BLaER1 treated with 17β-estradiol and CSF1 and Interleukin-3, amounts not matched to agents 10 nM and 100 nM (cell line): ENCODE data around the gene NTHL1.

ENCODE experiments used
- H3K27ac ChIP-seq, 11 experiments: shearing (Covaris generic); formaldehyde crosslinking; 2 replicates each; pipeline ENCODE4 v1.8.1; 2022
- H3K27me3 ChIP-seq, 11 experiments: shearing (Covaris generic); formaldehyde crosslinking; 2 replicates each; pipeline ENCODE4 v1.8.1; 2022
- H3K36me3 ChIP-seq, 11 experiments: shearing (Covaris generic); formaldehyde crosslinking; 2 replicates each; pipeline ENCODE4 v1.8.1; 2022
- H3K4me1 ChIP-seq, 10 experiments: shearing (Covaris generic); formaldehyde crosslinking; 2 replicates each; pipeline ENCODE4 v1.8.1; 2022
- H3K4me2 ChIP-seq, 11 experiments: shearing (Covaris generic); formaldehyde crosslinking; 2 replicates each; pipeline ENCODE4 v1.8.1; 2022
- H3K4me3 ChIP-seq, 10 experiments: shearing (Covaris generic); formaldehyde crosslinking; 2 replicates each; pipeline ENCODE4 v1.8.1; 2022
- H3K9ac ChIP-seq, 11 experiments: shearing (Covaris generic); formaldehyde crosslinking; 2 replicates each; pipeline ENCODE4 v1.8.1; 2022
- H3K9me3 ChIP-seq, 11 experiments: shearing (Covaris generic); formaldehyde crosslinking; replicated peaks in 1 of 11; 2 replicates each; pipeline ENCODE4 v1.8.1; 2022
- H4K20me1 ChIP-seq, 11 experiments: shearing (Covaris generic); formaldehyde crosslinking; 2 replicates each; pipeline ENCODE4 v1.8.1; 2022
- Cebpa-rat ChIP-seq, 11 experiments: shearing (Covaris generic); IDR thresholded peaks; 2 replicates each; pipeline ENCODE4 v1.8.1; 2022

NTHL1 gene

GRCh38 chr16:2090777-2091546 is 43.3 kb upstream of the NTHL1 start:
- H3K27me3 ChIP-seq, result no peaks in the 10 kb centered on the region; a peak in 1 of 22 replicates

DNA sequence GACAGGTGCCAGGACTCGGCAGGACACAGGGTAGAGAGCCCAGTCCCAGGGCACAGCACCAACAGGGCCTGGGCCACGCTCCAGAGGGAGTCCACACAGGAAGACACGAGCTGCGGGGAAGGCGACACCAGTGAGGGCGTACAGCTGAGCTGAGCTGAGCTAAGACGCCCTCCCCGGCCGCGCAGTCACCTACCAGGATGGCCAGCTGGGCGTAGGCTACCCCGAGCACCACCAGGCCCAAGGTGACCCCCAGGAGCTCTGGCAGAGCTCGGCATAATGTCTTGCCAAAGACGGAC is 42.8 kb upstream of the NTHL1 start:
- H3K9ac ChIP-seq, result no peak overlapping the region
- H3K4me2 ChIP-seq, result no peak overlapping the region
- peaks cover 77 to 97% (median 93%) of the 10 kb centered on the region in 11 experiments for H3K36me3 ChIP-seq
- no peak overlapping the region for H3K4me3 ChIP-seq
- peaks cover 15 to 94% (median 58%) of the 10 kb centered on the region in 11 experiments; a peak in 21 of 22 replicates for H4K20me1 ChIP-seq
- TF ChIP-seq Cebpa-rat (IDR thresholded peaks at IDR 0.05), result no peak
- H3K27me3 ChIP-seq, result no peaks in the 10 kb centered on the region; a peak in 1 of 22 replicates
- no peaks in the 10 kb centered on the region for H3K9me3 ChIP-seq
- peaks cover 12 to 35% (median 28%) of the 10 kb centered on the region in 10 experiments for H3K4me1 ChIP-seq
- no peak overlapping the region for H3K27ac ChIP-seq

More at GRCh38 chr16:2090777-2091546, 43.3 kb upstream of the NTHL1 start:
- Histone ChIP-seq H3K9ac (no peak overlapping the region), H3K9me3 (no peaks in the 10 kb centered on the region), H4K20me1 (peaks cover 11 to 94% (median 58%) of the 10 kb centered on the region in 11 experiments; a peak in 21 of 22 replicates), H3K36me3 (peaks cover 80 to 97% (median 93%) of the 10 kb centered on the region in 11 experiments), H3K27ac (no peak overlapping the region), H3K4me2 (no peak overlapping the region), H3K4me1 (peaks cover 12 to 30% (median 23%) of the 10 kb centered on the region in 10 experiments), H3K4me3 (no peak overlapping the region)
- TF ChIP-seq Cebpa-rat (IDR thresholded peaks at IDR 0.05), result no peak

DNA sequence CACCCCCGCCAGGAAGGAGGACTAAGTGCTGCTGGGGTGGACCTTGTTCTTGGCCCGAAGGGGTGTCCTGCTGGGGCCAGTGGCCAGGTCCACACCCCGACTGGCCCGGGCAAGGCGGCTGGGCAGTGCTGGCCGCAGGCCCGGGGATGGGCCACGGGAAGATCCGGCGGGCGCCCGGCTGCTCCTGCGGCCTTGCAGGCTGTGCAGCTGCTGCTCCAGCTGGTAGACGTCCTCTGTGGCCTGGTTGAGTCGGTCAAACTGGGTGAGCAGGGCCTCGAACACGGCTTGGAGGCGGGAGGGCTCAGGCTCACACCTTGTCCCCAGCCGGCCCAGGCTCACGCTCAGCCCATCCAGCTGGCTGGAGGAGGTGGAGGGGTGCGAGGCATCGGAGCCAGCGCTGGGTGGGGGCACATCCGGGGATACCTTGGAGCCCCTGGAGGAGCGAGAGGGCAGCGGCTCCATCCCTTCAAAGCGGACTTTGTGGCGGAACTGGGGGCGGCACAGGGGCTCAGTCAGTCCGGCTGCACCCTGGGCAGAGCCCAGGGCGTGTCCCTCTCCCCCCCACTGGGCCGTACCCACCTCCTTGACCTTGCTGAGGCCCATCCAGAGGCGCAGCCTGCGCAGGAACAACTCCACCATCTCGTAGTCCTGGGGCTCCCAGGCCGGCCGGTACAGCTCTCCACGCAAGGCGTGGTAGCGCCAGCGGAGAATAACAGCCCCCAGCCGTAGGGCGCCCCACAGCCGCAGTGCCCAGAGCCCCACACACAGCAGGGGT is 42.3 kb upstream of the NTHL1 start:
- Histone ChIP-seq H3K9ac (peak overlapping the region in 1 of 11 experiments; percentile 5; a peak in 1 of 22 replicates), H3K27me3 (no peaks in the 10 kb centered on the region), H3K9me3 (no peaks in the 10 kb centered on the region), H4K20me1 (peaks cover 15 to 96% (median 58%) of the 10 kb centered on the region in 11 experiments; a peak in 21 of 22 replicates), H3K4me2 (no peak overlapping the region), H3K4me3 (no peak overlapping the region), H3K36me3 (peaks cover 80 to 97% (median 93%) of the 10 kb centered on the region in 11 experiments), H3K4me1 (peaks cover 12 to 41% (median 34%) of the 10 kb centered on the region in 10 experiments), H3K27ac (no peak overlapping the region)
- TF ChIP-seq Cebpa-rat (IDR thresholded peaks at IDR 0.05), result no peak

GRCh38 chr16:2088759-2089358 is 41.2 kb upstream of the NTHL1 start:
- no peaks in the 10 kb centered on the region for H3K9me3 ChIP-seq
- peaks cover 15 to 51% (median 44%) of the 10 kb centered on the region in 10 experiments for H3K4me1 ChIP-seq
- H3K36me3 ChIP-seq, result peaks cover 80 to 97% (median 92%) of the 10 kb centered on the region in 11 experiments
- H3K4me3 ChIP-seq, result no peak overlapping the region
- 0 out of 22 replicates have a peak overlapping the region, but pooled peaks of 1 of the 11 experiments have one; percentile 52 for H3K9ac ChIP-seq
- H3K4me2 ChIP-seq, result no peak overlapping the region; a peak in 1 of 22 replicates
- H4K20me1 ChIP-seq, result peaks cover 22 to 96% (median 68%) of the 10 kb centered on the region in 11 experiments; a peak in 21 of 22 replicates
- no peak for TF ChIP-seq Cebpa-rat (IDR thresholded peaks at IDR 0.05)
- H3K27me3 ChIP-seq, result no peaks in the 10 kb centered on the region
- H3K27ac ChIP-seq, result no peak overlapping the region

- no peak for TF ChIP-seq Cebpa-rat (IDR thresholded peaks at IDR 0.05)
- H3K27ac ChIP-seq, result peak overlapping the region in 1 of 11 experiments; percentile 22; a peak in 1 of 22 replicates
- H3K36me3 ChIP-seq, result peaks cover 71 to 92% (median 84%) of the 10 kb centered on the region in 11 experiments
- H3K27me3 ChIP-seq, result no peaks in the 10 kb centered on the region
- H3K9ac ChIP-seq, result peak overlapping the region in 4 of 11 experiments; percentile 72 to 78 (median 76); a peak in 6 of 22 replicates
- H3K4me2 ChIP-seq, result peak overlapping the region in 9 of 11 experiments; percentile 58 to 99 (median 97); a peak in 18 of 22 replicates
- no peaks in the 10 kb centered on the region for H3K9me3 ChIP-seq
- peaks cover 24 to 60% (median 53%) of the 10 kb centered on the region in 10 experiments for H3K4me1 ChIP-seq
- no peak overlapping the region for H3K4me3 ChIP-seq
- H4K20me1 ChIP-seq, result peaks cover 31 to 96% (median 76%) of the 10 kb centered on the region in 11 experiments
Observed at GRCh38 chr16:2087748-2088631, 40.4 kb upstream of the NTHL1 start.

DNA sequence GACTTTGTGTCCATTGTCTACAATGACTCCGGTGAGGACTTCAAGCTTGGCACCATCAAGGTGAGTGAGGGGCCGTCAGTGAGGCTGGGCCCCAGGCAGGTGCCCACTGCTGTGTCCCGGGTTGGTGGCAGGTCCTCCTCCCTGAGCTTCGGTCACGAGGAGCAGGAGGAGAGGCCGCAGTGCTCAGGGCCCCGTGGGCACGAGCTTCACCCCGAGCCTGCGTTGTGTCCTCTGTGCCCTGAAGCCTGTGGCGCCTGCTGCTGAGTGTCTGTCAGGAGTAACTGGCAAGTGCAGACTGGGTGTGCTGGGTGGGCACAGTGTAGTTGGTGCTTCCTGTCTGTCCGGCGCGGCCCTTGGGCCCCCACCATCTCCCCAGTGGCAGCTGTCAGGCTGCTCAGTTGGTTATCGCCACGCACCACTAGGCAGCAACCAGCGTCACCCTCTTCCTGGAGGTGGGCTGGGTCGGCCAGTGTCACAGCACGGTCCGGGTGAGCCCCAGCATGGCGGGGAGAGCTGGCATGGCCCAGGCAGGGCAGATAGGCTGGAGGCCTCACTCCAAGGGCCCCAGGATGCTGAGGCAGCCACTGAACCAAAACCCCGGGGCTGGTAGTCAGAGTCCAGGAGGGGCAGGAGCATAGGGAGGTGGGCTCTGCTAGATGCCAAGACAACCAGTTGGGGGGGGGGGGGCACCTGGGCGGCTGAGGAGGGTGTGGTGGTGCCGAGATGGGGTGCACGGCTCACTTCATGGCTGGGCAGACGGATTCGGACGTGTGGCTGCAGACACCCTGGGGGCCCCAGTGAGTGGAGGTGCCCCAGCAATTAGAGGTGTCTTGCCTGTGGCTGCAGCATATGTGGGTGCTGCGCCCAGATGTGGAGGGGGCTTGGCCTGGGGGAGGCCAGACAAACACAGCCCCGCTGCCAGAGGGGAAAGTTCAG is 39.4 kb upstream of the NTHL1 start:
- Histone ChIP-seq H3K4me1 (peaks cover 33 to 69% (median 62%) of the 10 kb centered on the region in 10 experiments), H3K4me2 (peak overlapping the region; percentile 47 to 99 (median 95)), H3K9ac (peak overlapping the region; percentile 1 to 78 (median 56); a peak in 18 of 22 replicates), H3K9me3 (no peaks in the 10 kb centered on the region), H3K4me3 (peak overlapping the region in 3 of 10 experiments; percentile 1 to 15 (median 5); a peak in 4 of 20 replicates), H4K20me1 (peaks cover 40 to 96% (median 83%) of the 10 kb centered on the region in 11 experiments), H3K36me3 (peaks cover 62 to 90% (median 81%) of the 10 kb centered on the region in 11 experiments), H3K27me3 (no peaks in the 10 kb centered on the region), H3K27ac (peak overlapping the region in 8 of 11 experiments; percentile 29 to 79 (median 48); a peak in 15 of 22 replicates)
- TF ChIP-seq Cebpa-rat (IDR thresholded peaks at IDR 0.05), result no peak

DNA sequence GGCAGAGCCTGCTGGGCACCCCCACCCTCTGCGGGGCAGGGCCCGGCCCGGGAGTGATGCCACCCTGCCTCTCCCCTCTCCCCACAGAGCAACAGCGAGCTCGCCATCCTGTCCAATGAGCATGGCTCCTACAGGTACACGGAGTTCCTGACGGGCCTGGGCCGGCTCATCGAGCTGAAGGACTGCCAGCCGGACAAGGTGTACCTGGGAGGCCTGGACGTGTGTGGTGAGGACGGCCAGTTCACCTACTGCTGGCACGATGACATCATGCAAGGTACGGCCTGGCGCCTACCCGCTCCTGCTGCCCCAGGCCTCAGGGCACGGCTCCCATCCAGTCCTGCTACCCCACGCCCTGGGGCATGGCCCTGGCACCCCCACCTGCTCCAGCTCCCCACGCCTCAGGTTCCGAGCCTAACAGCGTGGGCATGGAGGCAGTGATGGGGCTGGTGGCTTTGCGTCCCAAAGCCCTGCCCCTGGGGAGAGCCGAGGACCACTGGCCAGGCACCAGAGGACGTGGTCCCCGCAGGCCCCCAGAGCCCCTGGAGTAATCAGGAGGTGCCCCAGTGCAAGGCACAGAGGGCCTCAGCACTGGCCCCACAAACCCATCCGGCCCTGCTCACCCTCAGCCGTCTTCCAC is 38.6 kb upstream of the NTHL1 start:
- peaks cover 33 to 77% (median 70%) of the 10 kb centered on the region in 10 experiments for H3K4me1 ChIP-seq
- peak overlapping the region in 8 of 11 experiments; percentile 29 to 79 (median 48); a peak in 14 of 22 replicates for H3K27ac ChIP-seq
- H3K4me3 ChIP-seq, result peak overlapping the region in 2 of 10 experiments; percentile 1 to 5; a peak in 5 of 20 replicates
- no peaks in the 10 kb centered on the region for H3K27me3 ChIP-seq
- H4K20me1 ChIP-seq, result peaks cover 40 to 97% (median 85%) of the 10 kb centered on the region in 11 experiments
- peaks cover 59 to 90% (median 82%) of the 10 kb centered on the region in 11 experiments for H3K36me3 ChIP-seq
- H3K4me2 ChIP-seq, result peak overlapping the region; percentile 47 to 99 (median 95); a peak in 20 of 22 replicates
- H3K9me3 ChIP-seq, result no peaks in the 10 kb centered on the region
- TF ChIP-seq Cebpa-rat (IDR thresholded peaks at IDR 0.05), result no peak
- peak overlapping the region in 10 of 11 experiments; percentile 33 to 78 (median 56); a peak in 18 of 22 replicates for H3K9ac ChIP-seq
